Measurements from ENCODE around the gene IL1RAP. TPM values are rescaled to one million over a fixed set of nuclear protein-coding genes. Genes with fewer than 3 reads are reported as not detected.

Gene IL1RAP
- total RNA-seq, 1 experiment from 2014 or later = 22.5 TPM

- DNase-seq (ENCODE audit: low read depth) = no peak
Observed at GRCh38 chr3:190541008-190541407, 27.1 kb downstream of the IL1RAP start.

GRCh38 chr3:190541560-190541959, 27.7 kb downstream of the IL1RAP start:
- no peak for DNase-seq (ENCODE audit: low read depth)

- no peak for DNase-seq (ENCODE audit: low read depth)
Observed at GRCh38 chr3:190542846-190543245, 29.0 kb downstream of the IL1RAP start.

- DNase-seq (ENCODE audit: low read depth) = no peak
Observed at GRCh38 chr3:190543671-190544070, 29.8 kb downstream of the IL1RAP start.

GRCh38 chr3:190545191-190545590, 31.3 kb downstream of the IL1RAP start:
- DNase-seq (ENCODE audit: low read depth) = no peak

- no peak for DNase-seq (ENCODE audit: low read depth)
Observed at GRCh38 chr3:190546881-190547510, 33.1 kb downstream of the IL1RAP start.

- DNase-seq (ENCODE audit: low read depth) = no peak
Observed at GRCh38 chr3:190548031-190548656, 34.3 kb downstream of the IL1RAP start.

- DNase-seq (ENCODE audit: low read depth) = no peak
Observed at GRCh38 chr3:190552021-190552420, 38.1 kb downstream of the IL1RAP start.

- DNase-seq (ENCODE audit: low read depth) = no peak
Observed at GRCh38 chr3:190552969-190553759, 39.3 kb downstream of the IL1RAP start.

GRCh38 chr3:190554197-190554596, 40.3 kb downstream of the IL1RAP start:
- DNase-seq (ENCODE audit: low read depth) = no peak

- DNase-seq (ENCODE audit: low read depth) = no peak
Observed at GRCh38 chr3:190556351-190556750, 42.5 kb downstream of the IL1RAP start.

GRCh38 chr3:190557296-190557695, 43.4 kb downstream of the IL1RAP start:
- DNase-seq (ENCODE audit: low read depth) = no peak

GRCh38 chr3:190558316-190558715, 44.4 kb downstream of the IL1RAP start:
- DNase-seq (ENCODE audit: low read depth) = no peak

- no peak for DNase-seq (ENCODE audit: low read depth)
Observed at GRCh38 chr3:190558796-190559195, 44.9 kb downstream of the IL1RAP start.

GRCh38 chr3:190560013-190560895, 46.4 kb downstream of the IL1RAP start:
- no peak for DNase-seq (ENCODE audit: low read depth)

GRCh38 chr3:190562866-190563510, 49.1 kb downstream of the IL1RAP start:
- DNase-seq (ENCODE audit: low read depth) = peak; percentile 53

GRCh38 chr3:190564175-190564574, 50.3 kb downstream of the IL1RAP start:
- DNase-seq (ENCODE audit: low read depth) = no peak

GRCh38 chr3:190566043-190566933, 52.4 kb downstream of the IL1RAP start:
- peak; percentile 100 for DNase-seq (ENCODE audit: low read depth)

GRCh38 chr3:190568036-190568435, 54.2 kb downstream of the IL1RAP start:
- no peak for DNase-seq (ENCODE audit: low read depth)

- DNase-seq (ENCODE audit: low read depth) = no peak
Observed at GRCh38 chr3:190574473-190574872, 60.6 kb downstream of the IL1RAP start.
